ENCODE results near the gene SERTAD1.

DNA sequence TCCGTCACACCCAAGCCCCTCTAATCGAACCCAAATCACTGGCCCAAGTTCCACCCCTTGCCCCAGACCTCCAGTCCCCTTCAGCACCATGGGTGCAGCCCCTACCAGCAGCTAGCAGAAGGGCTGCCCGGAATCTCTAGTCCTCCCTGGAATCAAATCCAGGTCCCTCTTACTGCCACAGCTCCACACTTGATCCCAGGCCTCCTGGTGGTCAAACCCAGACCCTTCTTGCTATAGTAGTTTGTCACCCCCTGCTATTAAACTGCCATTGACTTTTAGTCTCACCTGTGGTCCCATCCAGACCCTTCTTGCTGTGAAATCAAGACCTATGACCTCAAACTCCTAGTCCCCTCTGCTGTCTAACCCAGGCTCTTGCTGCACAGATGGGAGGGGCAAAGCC is 44.5 kb downstream of the SERTAD1 start:
- TF ChIP-seq, protein P1, sequence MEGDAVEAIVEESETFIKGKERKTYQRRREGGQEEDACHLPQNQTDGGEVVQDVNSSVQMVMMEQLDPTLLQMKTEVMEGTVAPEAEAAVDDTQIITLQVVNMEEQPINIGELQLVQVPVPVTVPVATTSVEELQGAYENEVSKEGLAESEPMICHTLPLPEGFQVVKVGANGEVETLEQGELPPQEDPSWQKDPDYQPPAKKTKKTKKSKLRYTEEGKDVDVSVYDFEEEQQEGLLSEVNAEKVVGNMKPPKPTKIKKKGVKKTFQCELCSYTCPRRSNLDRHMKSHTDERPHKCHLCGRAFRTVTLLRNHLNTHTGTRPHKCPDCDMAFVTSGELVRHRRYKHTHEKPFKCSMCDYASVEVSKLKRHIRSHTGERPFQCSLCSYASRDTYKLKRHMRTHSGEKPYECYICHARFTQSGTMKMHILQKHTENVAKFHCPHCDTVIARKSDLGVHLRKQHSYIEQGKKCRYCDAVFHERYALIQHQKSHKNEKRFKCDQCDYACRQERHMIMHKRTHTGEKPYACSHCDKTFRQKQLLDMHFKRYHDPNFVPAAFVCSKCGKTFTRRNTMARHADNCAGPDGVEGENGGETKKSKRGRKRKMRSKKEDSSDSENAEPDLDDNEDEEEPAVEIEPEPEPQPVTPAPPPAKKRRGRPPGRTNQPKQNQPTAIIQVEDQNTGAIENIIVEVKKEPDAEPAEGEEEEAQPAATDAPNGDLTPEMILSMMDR (IDR thresholded peaks at IDR 0.05): no peak
- no peak for TF ChIP-seq POLR2AphosphoS5 (IDR thresholded peaks at IDR 0.05; ENCODE audit: low read depth, low read length)
